Activated CD8-positive, alpha-beta memory T cell treated with anti-CD3 and anti-CD28 coated beads for 48 hours (primary cell): ENCODE measurements around the gene NUP155.
"Not testable (repeated sequence)": the region's sequence is repeated elsewhere in the genome, so short reads cannot be mapped to it uniquely, and the experiment has no call there.

Experiments
- DNase-seq, 3 experiments: peaks; one replicate each; pipeline ENCODE4 v3.0.0-alpha.2; 2020; ENCODE audit warnings: low read depth in 2 of 3, low spot score in 2 of 3

Gene NUP155

GRCh38 chr5:37283214-37283820 is 87.6 kb downstream of the NUP155 start:
- DNase-seq = no peak

- no peak for DNase-seq
Observed at GRCh38 chr5:37275511-37275910, 95.4 kb downstream of the NUP155 start.

DNA sequence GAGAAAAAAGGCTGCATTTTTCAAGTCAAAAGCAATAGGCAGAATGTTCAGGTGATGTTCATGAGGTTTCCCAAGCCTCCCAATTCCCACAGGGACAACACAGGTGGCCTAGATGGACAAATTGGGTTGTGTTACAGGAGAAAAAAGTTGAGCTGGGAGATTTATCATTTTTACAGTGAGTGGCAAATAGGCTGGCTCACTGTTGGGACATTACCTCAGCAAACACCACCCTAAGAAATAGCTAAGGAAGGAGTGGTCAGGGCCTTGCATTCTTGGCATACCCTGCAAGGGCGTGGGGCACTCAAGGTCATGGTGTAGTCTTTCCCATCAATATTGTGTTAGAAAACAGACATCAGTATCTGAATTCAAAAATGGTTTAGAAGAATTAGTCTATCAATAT is 98.4 kb downstream of the NUP155 start:
- no peak for DNase-seq

DNA sequence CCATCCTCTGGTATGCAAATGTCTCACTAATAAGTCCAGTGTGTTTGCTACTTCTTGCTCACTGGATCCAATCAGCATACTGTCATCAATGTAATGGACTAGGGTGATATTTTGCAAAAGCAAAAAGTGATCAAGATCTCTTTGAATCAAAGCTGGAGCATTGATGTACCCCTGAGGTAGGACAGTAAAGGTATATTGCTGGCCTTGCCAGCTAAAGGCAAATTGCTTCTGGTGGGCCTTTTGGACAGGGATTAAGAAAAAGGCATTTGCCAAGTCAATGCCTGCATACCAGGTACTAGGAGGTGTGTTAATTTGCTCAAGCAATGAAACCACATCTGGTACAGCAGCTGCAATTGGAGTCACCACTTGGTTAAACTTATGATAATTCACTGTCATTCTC is 102.8 kb downstream of the NUP155 start:
- not testable (repeated sequence) for DNase-seq

- DNase-seq = no peak
Observed at GRCh38 chr5:37255774-37256358, 115.0 kb downstream of the NUP155 start.

- DNase-seq = no peak
Observed at GRCh38 chr5:37254581-37254980, 116.3 kb downstream of the NUP155 start.

DNA sequence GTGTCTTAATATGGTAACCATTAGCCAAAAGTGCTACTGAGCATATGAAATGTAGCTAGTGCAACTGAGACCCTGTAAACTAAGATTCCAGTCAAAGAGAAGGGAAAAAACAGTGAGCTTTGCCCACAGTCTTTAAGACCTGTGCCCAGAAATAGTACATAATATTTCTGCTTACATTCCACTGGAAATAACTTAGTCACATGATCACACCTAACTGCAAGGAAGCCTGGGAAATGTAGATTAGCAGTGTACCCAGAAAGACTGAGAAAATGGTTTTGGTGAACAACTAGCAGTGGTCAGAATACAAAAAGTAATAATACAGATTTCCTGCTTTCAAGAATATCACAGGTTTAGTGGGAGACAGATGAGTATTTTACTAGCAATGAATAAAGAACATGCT is 119.2 kb downstream of the NUP155 start:
- DNase-seq = no peak

DNA sequence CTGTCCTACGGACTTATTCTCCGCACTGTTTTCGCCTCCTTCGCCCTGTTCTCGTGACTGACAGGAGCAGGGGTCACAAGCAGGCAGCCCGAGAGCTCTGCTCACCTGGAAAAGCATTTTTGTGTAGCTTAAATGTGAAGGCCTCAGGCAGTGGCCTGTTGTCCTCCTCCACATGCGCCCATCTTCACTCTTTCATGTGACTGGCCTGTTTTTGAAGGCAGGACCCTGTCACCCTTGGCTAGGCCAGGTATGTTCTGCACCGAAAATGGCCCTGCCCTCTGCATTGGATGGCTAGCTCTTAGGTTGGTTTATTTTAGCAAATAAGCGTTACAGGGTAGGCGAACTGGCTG is 121.1 kb downstream of the NUP155 start:
- DNase-seq = no peak

DNA sequence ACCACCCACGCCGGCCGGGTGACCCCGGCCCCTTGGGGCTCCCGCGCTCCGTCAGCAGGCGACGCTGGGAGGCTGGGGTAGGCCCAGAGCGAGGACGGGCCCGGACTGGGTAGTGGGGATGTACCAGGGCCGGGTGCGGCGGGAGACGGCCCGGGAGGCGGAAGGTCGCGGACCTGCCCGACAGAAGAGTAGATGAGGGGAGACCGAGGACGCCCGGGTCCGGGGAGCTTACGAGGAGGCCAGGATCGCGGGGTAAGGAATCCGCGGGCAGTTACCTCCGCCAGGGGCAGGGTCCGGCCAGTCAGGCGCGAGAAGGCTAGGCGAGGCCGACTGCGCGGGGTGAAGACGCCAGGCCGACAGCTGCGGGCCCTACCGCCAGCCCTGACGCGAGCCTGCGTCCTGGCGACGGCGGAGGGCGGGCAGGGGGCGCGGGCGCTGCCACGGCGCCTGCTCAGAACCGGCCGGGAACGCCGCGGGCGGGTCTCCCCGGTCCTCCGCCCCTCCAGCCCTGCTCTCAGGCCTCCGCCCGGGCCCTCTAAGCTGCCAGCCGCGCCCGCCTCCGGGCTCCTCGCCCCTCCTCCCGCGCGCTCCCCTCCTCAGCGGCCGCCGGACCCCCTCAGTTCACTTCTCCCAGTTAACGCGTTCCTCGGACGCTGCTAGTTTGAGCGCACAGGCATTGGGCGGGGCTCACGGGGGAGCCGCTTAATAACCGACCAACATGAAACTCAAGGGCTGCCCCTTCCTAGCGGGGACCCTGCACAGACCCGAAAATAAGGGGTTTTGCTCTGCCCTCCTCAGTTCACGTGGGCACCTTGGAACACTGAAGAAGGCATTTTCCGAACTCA is 121.7 kb downstream of the NUP155 start, which contains the start of gene CPLANE1:
CPLANE1 (minus strand) TSS at position 407 of the 845 bp plus-strand sequence. CDS start 1,678 bp downstream, outside the sequence.
- DNase-seq = peak; percentile 18 to 47 (median 43)

DNA sequence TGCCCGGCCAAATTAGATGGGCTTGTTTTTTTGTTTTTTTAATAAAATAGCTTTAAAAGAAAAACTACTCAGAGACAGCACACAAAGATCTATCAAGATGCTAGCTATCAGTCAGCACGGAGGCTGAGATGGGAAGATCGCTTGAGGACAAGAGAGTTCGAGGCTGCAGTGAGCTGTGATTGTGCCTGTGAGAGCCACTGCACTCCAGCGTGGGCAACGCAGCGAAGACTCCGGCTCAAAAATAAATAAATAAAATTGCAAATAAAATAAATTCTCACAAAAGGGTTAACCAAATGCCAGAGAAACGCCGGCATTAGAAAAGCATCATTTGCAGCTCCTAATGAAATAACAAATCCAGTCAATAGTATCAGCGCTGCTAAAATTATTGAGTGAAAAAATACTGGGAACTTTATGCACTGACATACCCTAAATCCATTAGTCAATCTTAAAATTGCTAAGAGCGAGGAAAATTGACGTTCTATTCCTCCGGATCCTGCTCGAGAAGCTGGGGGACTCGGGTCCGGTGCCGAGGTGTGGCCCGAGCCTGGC is 122.4 kb downstream of the NUP155 start:
- no peak for DNase-seq

DNA sequence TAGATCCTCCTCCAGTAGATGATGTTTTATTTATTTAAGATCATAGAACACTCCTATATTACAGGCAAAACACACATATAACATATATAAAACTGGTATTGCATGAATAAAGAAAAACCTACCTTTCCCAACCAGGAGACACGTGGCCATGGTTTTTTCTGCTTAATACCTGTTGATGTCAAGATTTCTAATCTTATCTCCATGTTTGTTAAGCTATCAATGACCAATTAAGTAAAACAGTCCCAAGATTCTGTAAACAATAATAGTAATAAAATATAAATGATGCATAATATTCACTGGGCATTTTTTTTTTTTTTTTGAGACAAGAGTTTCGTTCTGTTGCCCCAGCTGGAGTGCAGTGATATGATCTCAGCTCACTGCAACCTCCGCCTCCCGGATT is 123.4 kb downstream of the NUP155 start:
- no peak for DNase-seq

DNA sequence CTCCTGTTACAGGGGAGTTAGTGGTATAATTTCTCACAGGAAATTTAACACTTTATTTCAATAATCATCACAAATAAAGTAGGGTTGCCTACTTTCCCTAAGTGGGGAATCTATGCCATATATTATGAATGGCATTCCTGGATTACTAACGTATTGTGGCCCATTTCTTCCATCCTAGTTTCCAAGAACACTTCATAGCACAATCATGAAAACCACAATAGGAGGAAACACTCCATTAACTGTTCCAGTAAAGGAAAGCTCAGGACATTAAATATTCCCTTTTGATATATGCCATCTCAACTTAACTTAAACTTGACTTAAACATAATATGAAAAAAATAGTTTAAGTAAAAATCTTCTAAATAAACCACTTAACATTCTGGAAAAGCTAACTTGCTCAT is 123.9 kb downstream of the NUP155 start:
- DNase-seq = no peak
